HG03460 (cell line): ENCODE data around the gene FGD5.

Source experiments
- ATAC-seq: cut with Tn5 transposase; IDR thresholded peaks from one replicate; pipeline ENCODE4 v1.9.1; 2021; ENCODE audit not compliant: unreplicated experiment

The FGD5 gene

GRCh38 chr3:14849638-14850230 is 31.0 kb downstream of the FGD5 start:
- ATAC-seq, result no peak

GRCh38 chr3:14852058-14852594 is 33.4 kb downstream of the FGD5 start:
- ATAC-seq, result no peak

GRCh38 chr3:14852717-14853116 is 34.0 kb downstream of the FGD5 start:
- no peak for ATAC-seq

- no peak for ATAC-seq
Observed at GRCh38 chr3:14853271-14853951, 34.6 kb downstream of the FGD5 start.

- no peak for ATAC-seq
Observed at GRCh38 chr3:14857506-14857905, 38.7 kb downstream of the FGD5 start.

GRCh38 chr3:14858105-14858504 is 39.3 kb downstream of the FGD5 start:
- ATAC-seq, result no peak

GRCh38 chr3:14859880-14860279 is 41.1 kb downstream of the FGD5 start:
- no peak for ATAC-seq

- no peak for ATAC-seq
Observed at GRCh38 chr3:14861031-14861430, 42.3 kb downstream of the FGD5 start.

GRCh38 chr3:14861446-14862302 is 42.9 kb downstream of the FGD5 start:
- no peak for ATAC-seq

- no peak for ATAC-seq
Observed at GRCh38 chr3:14862303-14862660, 43.5 kb downstream of the FGD5 start.

- ATAC-seq, result no peak
Observed at GRCh38 chr3:14862661-14863230, 44.0 kb downstream of the FGD5 start.

- ATAC-seq, result no peak
Observed at GRCh38 chr3:14863333-14864100, 44.8 kb downstream of the FGD5 start.

GRCh38 chr3:14864131-14864530 is 45.4 kb downstream of the FGD5 start:
- ATAC-seq, result no peak

GRCh38 chr3:14866627-14867026 is 47.9 kb downstream of the FGD5 start:
- no peak for ATAC-seq

GRCh38 chr3:14867936-14868570 is 49.3 kb downstream of the FGD5 start:
- no peak for ATAC-seq

GRCh38 chr3:14869917-14870782 is 51.4 kb downstream of the FGD5 start:
- no peak for ATAC-seq

- no peak for ATAC-seq
Observed at GRCh38 chr3:14870783-14871060, 52.0 kb downstream of the FGD5 start.

- no peak for ATAC-seq
Observed at GRCh38 chr3:14871456-14872200, 52.9 kb downstream of the FGD5 start.

- ATAC-seq, result no peak
Observed at GRCh38 chr3:14872706-14873105, 53.9 kb downstream of the FGD5 start.
